HEK293T (cell line): ENCODE results near the gene KIFBP.
"Not testable (repeated sequence)": the region's sequence is repeated elsewhere in the genome, so short reads cannot be mapped to it uniquely, and the experiment has no call there.

Source experiments
- CTCF ChIA-PET: fragments of 350-600 bp; formaldehyde crosslinking; extraction: SDS; loops from one replicate; lab custom pipeline; 2021; ENCODE audit warnings: antibody characterized with exemption, inconsistent platforms; lab: Yijun Ruan, JAX
- POLR2A ChIA-PET: fragments of 350-600 bp; formaldehyde crosslinking; extraction: SDS; loops from one replicate; lab custom pipeline; 2020; ENCODE audit warnings: antibody characterized with exemption, inconsistent platforms; lab: Yijun Ruan, JAX
- DNase-seq: peaks from one replicate; pipeline ENCODE4 v3.0.0; 2012; ENCODE audit warnings: mixed read lengths; ENCODE audit errors: extremely low spot score
- ARNT ChIP-seq: fragments of 450-650 bp; IDR thresholded peaks from 2 replicates; pipeline ENCODE4 v1.6.1; 2017; ENCODE audit warnings: mild to moderate bottlenecking
- BHLHE40 ChIP-seq: fragments of 450-650 bp; IDR thresholded peaks from 2 replicates; pipeline ENCODE4 v1.6.1; 2016; ENCODE audit warnings: mild to moderate bottlenecking, moderate library complexity, borderline replicate concordance
- CTBP1 ChIP-seq: fragments of 450-650 bp; IDR thresholded peaks from 2 replicates; pipeline ENCODE4 v1.6.1; 2016; ENCODE audit warnings: borderline replicate concordance
- ELF4 ChIP-seq: fragments of 450-650 bp; IDR thresholded peaks from 2 replicates; pipeline ENCODE4 v1.6.1; 2017; ENCODE audit warnings: antibody characterized with exemption
- FOXA1 ChIP-seq: fragments of 450-650 bp; IDR thresholded peaks from 2 replicates; pipeline ENCODE4 v1.6.1; 2016; ENCODE audit warnings: mild to moderate bottlenecking
- FOXK2 ChIP-seq: fragments of 450-650 bp; IDR thresholded peaks from 2 replicates; pipeline ENCODE4 v1.6.1; 2016; ENCODE audit warnings: mild to moderate bottlenecking
- FOXM1 ChIP-seq: fragments of 450-650 bp; IDR thresholded peaks from 2 replicates; pipeline ENCODE4 v1.6.1; 2017; ENCODE audit warnings: mild to moderate bottlenecking, borderline replicate concordance
- HDGF ChIP-seq: fragments of 450-650 bp; IDR thresholded peaks from 2 replicates; pipeline ENCODE4 v1.6.1; 2017; ENCODE audit warnings: antibody characterized with exemption, borderline replicate concordance
- L3MBTL2 ChIP-seq: fragments of 450-650 bp; conservative IDR thresholded peaks from 2 replicates; pipeline ENCODE4 v1.6.1; 2016; ENCODE audit warnings: mild to moderate bottlenecking
- LEF1 ChIP-seq: fragments of 450-650 bp; IDR thresholded peaks from 2 replicates; pipeline ENCODE4 v1.6.1; 2017; ENCODE audit warnings: mild to moderate bottlenecking, borderline replicate concordance
- NFRKB ChIP-seq: fragments of 450-650 bp; IDR thresholded peaks from 2 replicates; pipeline ENCODE4 v1.6.1; 2016; ENCODE audit warnings: mild to moderate bottlenecking, moderate library complexity
- PKNOX1 ChIP-seq: fragments of 450-650 bp; IDR thresholded peaks from 2 replicates; pipeline ENCODE4 v1.6.1; 2016
- SP1 ChIP-seq: fragments of 450-650 bp; IDR thresholded peaks from 2 replicates; pipeline ENCODE4 v1.6.1; 2017
- SUZ12 ChIP-seq: fragments of 450-650 bp; IDR thresholded peaks from 2 replicates; pipeline ENCODE4 v1.6.1; 2016; ENCODE audit warnings: mild to moderate bottlenecking
- TARDBP ChIP-seq: fragments of 450-650 bp; IDR thresholded peaks from 2 replicates; pipeline ENCODE4 v1.6.1; 2016
- ZNF384 ChIP-seq: fragments of 450-650 bp; IDR thresholded peaks from 2 replicates; pipeline ENCODE4 v1.6.1; 2016

KIFBP gene

GRCh38 chr10:69004821-69005220, 16.2 kb downstream of the KIFBP start:
- POLR2A ChIA-PET, result interaction anchor here (0.5 kb wide), 1 partner anchor 11 kb away, joined by 3 read pairs; no protein-coding TSS in a partner anchor
- TF ChIP-seq HDGF (no peak), TARDBP (no peak), FOXA1 (no peak), L3MBTL2 (no peak), BHLHE40 (no peak), ZNF384 (no peak), FOXK2 (no peak), SUZ12 (no peak)
- CTCF ChIA-PET, result interaction anchor here (0.5 to 0.9 kb wide), 2 partner anchors 11 to 46 kb away, joined by 3 read pairs; no protein-coding TSS in a partner anchor
- DNase-seq, result no peak

GRCh38 chr10:69005704-69006485, 17.3 kb downstream of the KIFBP start:
- CTCF ChIA-PET, result interaction anchor here (0.6 kb wide), 1 partner anchor 200 kb away, joined by 3 read pairs; no protein-coding TSS in a partner anchor

GRCh38 chr10:69007260-69007659, 18.7 kb downstream of the KIFBP start:
- CTCF ChIA-PET, result no interaction called here
- POLR2A ChIA-PET, result no interaction called here
- no peak for TF ChIP-seq SP1
- TF ChIP-seq FOXM1, result no peak
- no peak for TF ChIP-seq NFRKB
- no peak for DNase-seq

More at GRCh38 chr10:69005704-69006485, 17.3 kb downstream of the KIFBP start:
- POLR2A ChIA-PET, result no interaction called here
- TF ChIP-seq PKNOX1 (no peak), ZNF384 (no peak), SUZ12 (no peak), SP1 (no peak), FOXA1 (no peak), TARDBP (no peak), FOXM1 (no peak), BHLHE40 (no peak), NFRKB (no peak), LEF1 (no peak), FOXK2 (no peak), HDGF (no peak), ELF4 (no peak), CTBP1 (no peak), L3MBTL2 (no peak), ARNT (no peak)
- no peak for DNase-seq

- POLR2A ChIA-PET, result no interaction called here
Observed at GRCh38 chr10:69009360-69009759, 20.8 kb downstream of the KIFBP start.

GRCh38 chr10:69010151-69010640, 21.6 kb downstream of the KIFBP start:
- ChIA-PET CTCF (no interaction called here), POLR2A (no interaction called here)
- DNase-seq, result no peak
- no peak for TF ChIP-seq NFRKB
- no peak for TF ChIP-seq FOXA1
- no peak for TF ChIP-seq BHLHE40
- TF ChIP-seq SUZ12, result no peak
- no peak for TF ChIP-seq CTBP1
- TF ChIP-seq SP1, result no peak

More at GRCh38 chr10:69009360-69009759, 20.8 kb downstream of the KIFBP start:
- TF ChIP-seq PKNOX1, result no peak
- TF ChIP-seq FOXK2, result no peak
- TF ChIP-seq NFRKB, result no peak
- TF ChIP-seq CTBP1, result no peak
- TF ChIP-seq HDGF, result no peak
- TF ChIP-seq TARDBP, result no peak
- no peak for TF ChIP-seq SUZ12
- TF ChIP-seq L3MBTL2, result no peak
- TF ChIP-seq SP1, result no peak
- no peak for TF ChIP-seq ZNF384
- no peak for TF ChIP-seq FOXM1
- no peak for TF ChIP-seq FOXA1
- no peak for TF ChIP-seq LEF1
- TF ChIP-seq ARNT, result no peak
- TF ChIP-seq ELF4, result no peak
- TF ChIP-seq BHLHE40, result no peak
- DNase-seq, result no peak
- CTCF ChIA-PET, result no interaction called here

- CTCF ChIA-PET, DNase-seq, POLR2A ChIA-PET: not testable (repeated sequence)
Observed at GRCh38 chr10:69012778-69013177, 24.2 kb downstream of the KIFBP start.

- no peak for TF ChIP-seq CTBP1
- TF ChIP-seq SP1, result no peak
- no peak for TF ChIP-seq PKNOX1
- no peak for TF ChIP-seq FOXM1
- TF ChIP-seq TARDBP, result no peak
- no peak for TF ChIP-seq NFRKB
- TF ChIP-seq ARNT, result no peak
- no peak for TF ChIP-seq BHLHE40
- TF ChIP-seq ZNF384, result no peak
- no peak for TF ChIP-seq ELF4
- no peak for TF ChIP-seq FOXA1
- no peak for TF ChIP-seq HDGF
- no peak for TF ChIP-seq SUZ12
- TF ChIP-seq LEF1, result no peak
- TF ChIP-seq FOXK2, result no peak
- no peak for TF ChIP-seq L3MBTL2
- DNase-seq, result no peak
- ChIA-PET CTCF (interaction anchor here (0.6 kb wide), 1 partner anchor 78 kb away, joined by 3 read pairs; no protein-coding TSS in a partner anchor), POLR2A (no interaction called here)
Observed at GRCh38 chr10:69014171-69014570, 25.6 kb downstream of the KIFBP start.
